Subcutaneous adipose tissue (tissue), 4 donors: Measurements from ENCODE around the gene IL1RAPL1. TPM values are rescaled to one million over a fixed set of nuclear protein-coding genes. Genes with fewer than 3 reads are reported as not detected.

Experiments
- CTCF ChIP-seq: fragments of 450-650 bp; IDR thresholded peaks from one replicate; pipeline ENCODE4 v1.5.1; 2016; ENCODE audit warnings: low read depth, mild to moderate bottlenecking, control low read depth, antibody characterized with exemption, moderate library complexity
- total RNA-seq, 4 donors: library from RNA; depleted of rRNA; stranded (reverse); fragments of >200 nt; gene quantifications; one replicate each; pipeline ENCODE4 v1.1.0, GENCODE V29; 2016

The IL1RAPL1 gene
- total RNA-seq, 4 donors from 2014 or later, result 0.66 TPM; not detected in 3

- no peak for TF ChIP-seq CTCF
These were observed 1247.1 kb downstream of the IL1RAPL1 start for GRCh38 chrX:29834311-29834710.

- no peak for TF ChIP-seq CTCF
These were observed 1247.5 kb downstream of the IL1RAPL1 start for GRCh38 chrX:29834764-29835163.

- TF ChIP-seq CTCF, result no peak
These were observed 1254.5 kb downstream of the IL1RAPL1 start for GRCh38 chrX:29841750-29842149.

- no peak for TF ChIP-seq CTCF
These were observed 1255.3 kb downstream of the IL1RAPL1 start for GRCh38 chrX:29842552-29842951.

GRCh38 chrX:29851857-29852605 lies 1264.8 kb downstream of the IL1RAPL1 start:
- no peak for TF ChIP-seq CTCF

GRCh38 chrX:29852767-29853166 lies 1265.5 kb downstream of the IL1RAPL1 start:
- TF ChIP-seq CTCF, result no peak

- no peak for TF ChIP-seq CTCF
These were observed 1271.5 kb downstream of the IL1RAPL1 start for GRCh38 chrX:29858714-29859113.
